CD14-positive monocyte (primary cell): Measurements from ENCODE around the gene RNF186. TPM values are rescaled to one million over a fixed set of nuclear protein-coding genes. Genes with fewer than 3 reads are reported as not detected.

Experiments
- DNase-seq, 3 donors: peaks; one replicate each; pipeline ENCODE4 v3.0.0-alpha.2; 2011 to 2022
- H2AFZ ChIP-seq: 2 replicates; pipeline ENCODE4 v1.6.0; 2012; ENCODE audit warnings: mild to moderate bottlenecking, low read depth, low read length, inconsistent platforms; ENCODE audit not compliant: insufficient read depth, poor library complexity, severe bottlenecking
- H3K27ac ChIP-seq, 2 donors: 1 replicate in 1 of 2; 2 replicates in 1 of 2; pipeline ENCODE4 v1.5.1; 2012 to 2013; ENCODE audit warnings: low read length in 2 of 2, control low read depth in 1 of 2, inconsistent platforms in 1 of 2, low read depth in 1 of 2, mild to moderate bottlenecking in 1 of 2
- H3K27me3 ChIP-seq, 2 donors: one replicate each; pipeline versions ENCODE4 v1.6.0 to v1.6.1; 2011 to 2013; ENCODE audit warnings: low read length in 2 of 2; ENCODE audit not compliant: control insufficient read depth in 2 of 2, insufficient read depth in 2 of 2
- H3K36me3 ChIP-seq, 2 donors: replicated peaks in 1 of 2; 1 replicate in 1 of 2; 2 replicates in 1 of 2; pipeline versions ENCODE4 v1.5.1 to v1.6.1; 2012 to 2013; ENCODE audit warnings: low read length in 2 of 2, control low read depth in 1 of 2, inconsistent platforms in 1 of 2, mild to moderate bottlenecking in 1 of 2; ENCODE audit not compliant: insufficient read depth in 2 of 2, control insufficient read depth in 1 of 2
- H3K4me1 ChIP-seq, 2 donors: 1 replicate in 1 of 2; 2 replicates in 1 of 2; pipeline versions ENCODE4 v1.5.1 to v1.6.1; 2012 to 2013; ENCODE audit warnings: low read length in 2 of 2, control low read depth in 1 of 2, inconsistent platforms in 1 of 2, mild to moderate bottlenecking in 1 of 2, moderate library complexity in 1 of 2; ENCODE audit not compliant: insufficient read depth in 2 of 2, control insufficient read depth in 1 of 2
- H3K4me2 ChIP-seq: replicated peaks from 2 replicates; pipeline ENCODE3; 2012; ENCODE audit warnings: low read length, moderate library complexity, mild to moderate bottlenecking; ENCODE audit not compliant: poor library complexity, severe bottlenecking; ENCODE audit errors: extremely low read depth
- H3K4me3 ChIP-seq, 3 experiments: fragments of 200-600 bp in 1 of 3; sonication (generic) in 1 of 3; replicated peaks in 1 of 3; 1 replicate in 2 of 3; 2 replicates in 1 of 3; pipeline ENCODE4 v1.5.1; 2011 to 2013; ENCODE audit warnings: low read length in 3 of 3, mild to moderate bottlenecking in 3 of 3, control low read depth in 2 of 3, low read depth in 2 of 3, inconsistent platforms in 1 of 3, moderate library complexity in 1 of 3
- H3K79me2 ChIP-seq: 2 replicates; pipeline ENCODE4 v1.6.0; 2012; ENCODE audit warnings: mild to moderate bottlenecking, control low read depth, inconsistent platforms, low read length, moderate library complexity; ENCODE audit not compliant: insufficient read depth
- H3K9ac ChIP-seq: 2 replicates; pipeline ENCODE4 v1.6.0; 2017; ENCODE audit warnings: low read length, mild to moderate bottlenecking; ENCODE audit not compliant: insufficient read depth, poor library complexity, severe bottlenecking
- H3K9me3 ChIP-seq, 2 donors: replicated peaks in 1 of 2; 1 replicate in 1 of 2; 2 replicates in 1 of 2; pipeline versions ENCODE4 v1.5.1 to v1.6.1; 2012 to 2013; ENCODE audit warnings: low read length in 2 of 2, control low read depth in 1 of 2; ENCODE audit not compliant: control insufficient read depth in 1 of 2, insufficient read depth in 1 of 2
- H4K20me1 ChIP-seq: 2 replicates; pipeline ENCODE4 v1.6.0; 2012; ENCODE audit warnings: mild to moderate bottlenecking, low read length, control low read depth, moderate library complexity; ENCODE audit not compliant: insufficient read depth
- H3K27ac Mint-ChIP-seq, 7 donors: one replicate each; pipeline ENCODE4 v1.8.0; 2020; ENCODE audit warnings: mild to moderate bottlenecking in 7 of 7, mixed read lengths in 7 of 7, moderate library complexity in 6 of 7, inconsistent platforms in 2 of 7
- H3K27me3 Mint-ChIP-seq, 3 donors: one replicate each; pipeline ENCODE4 v1.8.0; 2021 to 2022; ENCODE audit warnings: low read depth in 3 of 3, mild to moderate bottlenecking in 3 of 3, mixed read lengths in 3 of 3, moderate library complexity in 3 of 3, inconsistent platforms in 1 of 3
- H3K36me3 Mint-ChIP-seq, 2 donors: one replicate each; pipeline ENCODE4 v1.8.0; 2020; ENCODE audit warnings: mixed read lengths in 2 of 2, inconsistent platforms in 1 of 2, mild to moderate bottlenecking in 1 of 2
- H3K4me1 Mint-ChIP-seq: one replicate; pipeline ENCODE4 v1.8.0; 2020; ENCODE audit warnings: mild to moderate bottlenecking, mixed read lengths
- H3K4me3 Mint-ChIP-seq, 2 donors: one replicate each; pipeline ENCODE4 v1.8.0; 2020; ENCODE audit warnings: mild to moderate bottlenecking in 2 of 2, mixed read lengths in 2 of 2, moderate library complexity in 1 of 2
- H3K9me3 Mint-ChIP-seq, 7 donors: one replicate each; pipeline ENCODE4 v1.8.0; 2020 to 2022; ENCODE audit warnings: mixed read lengths in 7 of 7, mild to moderate bottlenecking in 6 of 7, moderate library complexity in 6 of 7, inconsistent platforms in 2 of 7
- whole genome bisulfite sequencing: methylation state at CpG from one replicate; pipeline ENCODE4 v1.1.5; 2013; ENCODE audit warnings: missing lambda C conversion rate; ENCODE audit not compliant: insufficient coverage; 5-methylcytosine and 5-hydroxymethylcytosine counted together
- intact Hi-C, 2 donors: fragments of 100-400 bp; cut with micrococcal nuclease; formaldehyde crosslinking; loops; one replicate each; pipeline versions ENCODE4 v1.15.0 to v1.15.1; 2023
- polyA plus RNA-seq, 3 donors: library from polyadenylated mRNA; depleted of rRNA in 1 of 3; unstranded in 2 of 3; stranded (reverse) in 1 of 3; fragments of 300-500 nt in 2 of 3; fragments of >200 nt in 1 of 3; fragmentation: Illumina TruSeq in 2 of 3; gene quantifications; 1 replicate in 2 of 3; 2 replicates in 1 of 3; pipeline ENCODE4 v1.2.3, GENCODE V29; 2012 to 2021
- TF ChIP-seq, protein P1 (sequence below): fragments of 200-600 bp; IDR thresholded peaks from one replicate; pipeline ENCODE4 v1.8.0; 2022; ENCODE audit warnings: antibody characterized with exemption, mild to moderate bottlenecking

The RNF186 gene
- polyA plus RNA-seq, 3 donors = not detected

GRCh38 chr1:19825298-19825697, 10.2 kb upstream of the RNF186 start:
- H3K4me3 Mint-ChIP-seq = no peak overlapping the region
- H2AFZ ChIP-seq = no peak overlapping the region
- no peak overlapping the region for H3K27ac ChIP-seq
- TF ChIP-seq, protein P1, sequence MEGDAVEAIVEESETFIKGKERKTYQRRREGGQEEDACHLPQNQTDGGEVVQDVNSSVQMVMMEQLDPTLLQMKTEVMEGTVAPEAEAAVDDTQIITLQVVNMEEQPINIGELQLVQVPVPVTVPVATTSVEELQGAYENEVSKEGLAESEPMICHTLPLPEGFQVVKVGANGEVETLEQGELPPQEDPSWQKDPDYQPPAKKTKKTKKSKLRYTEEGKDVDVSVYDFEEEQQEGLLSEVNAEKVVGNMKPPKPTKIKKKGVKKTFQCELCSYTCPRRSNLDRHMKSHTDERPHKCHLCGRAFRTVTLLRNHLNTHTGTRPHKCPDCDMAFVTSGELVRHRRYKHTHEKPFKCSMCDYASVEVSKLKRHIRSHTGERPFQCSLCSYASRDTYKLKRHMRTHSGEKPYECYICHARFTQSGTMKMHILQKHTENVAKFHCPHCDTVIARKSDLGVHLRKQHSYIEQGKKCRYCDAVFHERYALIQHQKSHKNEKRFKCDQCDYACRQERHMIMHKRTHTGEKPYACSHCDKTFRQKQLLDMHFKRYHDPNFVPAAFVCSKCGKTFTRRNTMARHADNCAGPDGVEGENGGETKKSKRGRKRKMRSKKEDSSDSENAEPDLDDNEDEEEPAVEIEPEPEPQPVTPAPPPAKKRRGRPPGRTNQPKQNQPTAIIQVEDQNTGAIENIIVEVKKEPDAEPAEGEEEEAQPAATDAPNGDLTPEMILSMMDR = no peak
- H3K36me3 ChIP-seq = no peaks in the 10 kb centered on the region
- no peak overlapping the region for H3K9ac ChIP-seq
- no peaks in the 10 kb centered on the region for H4K20me1 ChIP-seq
- no peaks in the 10 kb centered on the region for H3K79me2 ChIP-seq
- H3K27me3 ChIP-seq = peaks cover 0 to 7% of the 10 kb centered on the region in 2 donors
- no peaks in the 10 kb centered on the region for H3K4me1 Mint-ChIP-seq
- peaks cover 6 to 26% (median 14%) of the 10 kb centered on the region in 3 donors for H3K27me3 Mint-ChIP-seq
- no peaks in the 10 kb centered on the region for H3K36me3 Mint-ChIP-seq
- H3K9me3 ChIP-seq = no peaks in the 10 kb centered on the region
- WGBS = 37% methylated on average over 6 of the region's 6 CpGs
- H3K4me2 ChIP-seq = no peak overlapping the region
- H3K4me3 ChIP-seq = no peak overlapping the region
- intact Hi-C loops = no loop called here
- H3K4me1 ChIP-seq = no peaks in the 10 kb centered on the region
- DNase-seq = no peak
- peaks cover 0 to 5% (median 2%) of the 10 kb centered on the region in 7 donors for H3K9me3 Mint-ChIP-seq
- H3K27ac Mint-ChIP-seq = no peak overlapping the region

- Histone ChIP-seq H3K9me3 (no peaks in the 10 kb centered on the region), H4K20me1 (no peaks in the 10 kb centered on the region), H2AFZ (no peak overlapping the region), H3K36me3 (no peaks in the 10 kb centered on the region), H3K4me2 (no peak overlapping the region), H3K79me2 (no peaks in the 10 kb centered on the region), H3K4me1 (no peaks in the 10 kb centered on the region), H3K27me3 (peaks cover 0 to 7% of the 10 kb centered on the region in 2 donors), H3K27ac (no peak overlapping the region), H3K9ac (no peak overlapping the region), H3K4me3 (no peak overlapping the region)
- TF ChIP-seq, protein P1 = no peak
- H3K27me3 Mint-ChIP-seq = peaks cover 6 to 22% (median 15%) of the 10 kb centered on the region in 3 donors
- intact Hi-C loops = no loop called here
- H3K9me3 Mint-ChIP-seq = peaks cover 0 to 3% (median 0%) of the 10 kb centered on the region in 7 donors
- H3K4me3 Mint-ChIP-seq = no peak overlapping the region
- H3K4me1 Mint-ChIP-seq = no peaks in the 10 kb centered on the region
- DNase-seq = no peak
- no peak overlapping the region for H3K27ac Mint-ChIP-seq
- H3K36me3 Mint-ChIP-seq = no peaks in the 10 kb centered on the region
- WGBS = 67% methylated on average over 3 of the region's 4 CpGs
These were observed 9.5 kb upstream of the RNF186 start for GRCh38 chr1:19824541-19824940.
